ENCODE measurements around the gene SLC13A5.

SLC13A5 gene

DNA sequence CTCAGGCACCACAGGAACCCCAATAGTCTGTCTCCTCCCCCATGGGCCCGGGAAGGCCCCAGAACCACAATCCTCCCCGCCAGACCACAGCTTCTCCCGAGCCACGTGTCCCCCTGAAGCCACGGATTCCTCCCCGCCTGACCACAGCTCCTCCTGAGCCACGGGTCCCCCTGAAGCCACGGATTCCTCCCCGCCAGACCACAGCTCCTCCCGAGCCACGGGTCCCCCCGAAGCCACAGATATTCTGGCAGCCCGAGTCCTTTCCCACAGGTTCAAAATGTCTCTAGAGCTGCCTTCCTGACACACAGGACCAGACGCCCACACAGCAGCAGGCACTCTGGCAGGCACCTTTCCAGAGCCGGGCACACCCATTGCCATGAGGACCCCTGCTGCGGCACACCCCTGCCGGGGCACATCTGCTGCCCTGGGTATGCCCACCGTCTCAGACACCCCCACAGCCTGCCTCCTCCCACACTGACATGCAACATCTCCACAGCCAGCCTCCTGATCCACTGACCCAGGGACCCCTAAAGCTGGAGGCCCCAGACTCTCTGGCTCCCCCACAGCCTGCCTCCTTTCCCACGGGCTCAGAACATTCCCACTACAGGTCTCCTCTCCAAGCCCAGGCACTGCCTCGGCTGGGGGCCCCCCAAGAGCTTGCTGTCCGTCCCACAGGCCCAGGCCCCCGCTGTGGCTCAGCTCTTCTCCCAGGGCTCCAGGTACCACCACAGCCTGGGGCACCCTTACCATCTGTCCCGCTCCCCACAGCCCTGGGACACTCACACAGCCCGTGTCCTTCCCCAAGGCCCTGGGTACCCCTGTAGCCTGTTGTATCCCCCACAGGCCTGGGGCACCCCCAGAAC is 74.9 kb downstream of the SLC13A5 start:
- no peak for DNase-seq (ENCODE audit: low read depth in 2 of 2)

DNA sequence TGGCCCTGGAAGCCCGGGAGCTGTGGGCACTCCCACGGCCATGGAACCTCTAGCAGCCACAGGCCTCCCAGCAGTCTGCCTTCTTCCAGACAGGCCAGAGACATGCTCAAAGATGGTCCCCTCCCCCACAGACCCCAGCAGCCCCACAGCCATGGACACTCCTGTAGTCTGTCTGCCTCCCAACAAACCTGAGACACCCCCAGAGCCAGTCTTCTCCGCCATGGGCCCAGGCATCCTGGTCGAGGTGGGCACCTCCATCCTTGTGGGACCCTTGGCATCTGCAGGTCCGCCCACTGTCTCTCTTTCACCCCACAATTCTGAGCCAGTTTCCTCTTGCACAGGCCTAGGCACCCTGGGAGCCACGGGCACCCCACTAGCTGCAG is 75.7 kb downstream of the SLC13A5 start:
- DNase-seq (ENCODE audit: low read depth in 2 of 2) = no peak

DNA sequence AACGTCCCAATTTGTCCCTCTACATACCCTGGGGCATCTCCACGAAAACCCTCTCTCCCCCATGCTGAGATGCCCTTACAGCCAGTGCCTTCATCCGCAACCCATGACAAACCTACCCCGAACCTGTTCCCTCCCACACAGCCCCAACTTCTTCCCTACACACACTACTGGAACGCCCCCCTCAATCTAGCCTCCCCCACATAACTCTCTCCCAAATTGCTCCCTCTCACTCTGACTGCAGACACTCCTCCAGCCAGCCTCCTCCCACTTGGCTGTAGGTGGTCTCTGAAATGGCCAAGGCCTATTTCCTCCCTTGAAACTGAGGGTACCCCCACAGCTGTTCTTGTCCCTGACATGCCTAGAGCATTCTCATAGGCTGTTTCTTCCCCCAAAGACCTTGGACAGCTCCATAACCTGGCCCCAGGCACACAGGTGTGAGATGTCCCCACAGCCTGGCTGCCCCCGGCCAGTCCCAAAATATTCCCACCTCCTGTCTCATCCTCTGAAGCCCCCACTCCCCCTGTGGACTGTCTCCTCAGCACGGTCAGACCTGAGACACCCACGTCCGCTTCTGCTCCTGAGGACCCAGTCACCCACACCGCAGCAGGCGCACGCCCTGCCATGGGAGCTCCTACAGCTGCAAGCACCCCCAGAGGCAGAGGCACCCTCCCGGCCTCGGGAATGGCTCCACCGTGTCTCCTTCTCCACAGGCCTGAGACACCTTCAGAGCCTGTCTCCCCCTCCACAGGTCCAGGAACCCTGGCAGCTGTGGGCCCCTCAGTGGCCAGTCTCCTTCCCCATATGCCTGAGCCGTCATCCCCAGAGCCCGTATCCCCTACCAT is 76.3 kb downstream of the SLC13A5 start:
- no peak for DNase-seq (ENCODE audit: low read depth in 2 of 2)

DNA sequence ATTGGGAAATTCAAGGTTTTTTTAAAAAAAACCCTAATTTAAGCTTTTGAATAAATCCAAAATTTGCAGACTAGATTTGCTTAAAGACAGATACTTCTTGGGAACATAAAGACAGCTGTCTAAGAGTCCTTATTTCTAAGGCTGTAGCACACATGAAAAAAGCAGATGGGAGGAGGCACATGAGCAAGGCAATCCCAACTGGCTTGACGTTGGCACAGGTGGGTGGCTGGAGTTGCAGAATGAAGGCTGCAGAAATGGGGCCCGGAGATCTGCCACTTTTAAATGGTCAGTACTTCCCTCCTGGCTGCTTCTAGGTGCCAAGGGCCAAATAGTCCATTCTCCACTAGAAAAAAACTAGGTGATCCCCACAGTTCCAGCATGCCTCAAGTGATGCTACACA is 77.1 kb downstream of the SLC13A5 start:
- DNase-seq (ENCODE audit: low read depth in 2 of 2) = no peak

All from fibroblast of skin of left quadriceps (primary cell).